ENCODE measurements around the gene WDR70.

- TF ChIP-seq CTCF (IDR thresholded peaks at IDR 0.05; ENCODE audit: insufficient read depth, low read length, poor library complexity, severe bottlenecking) (no peak), EZH2phosphoT487 (conservative IDR thresholded peaks at IDR 0.05; ENCODE audit: low read length) (no peak)
These were observed 175.3 kb downstream of the WDR70 start for GRCh38 chr5:37554405-37554739.
